GM11168 (cell line): ENCODE data around the gene PAOX.
"Not testable (repeated sequence)": the region's sequence is repeated elsewhere in the genome, so short reads cannot be mapped to it uniquely, and the experiment has no call there.

Experiments used
- in situ Hi-C: fragments of 300-500 bp; cut with MboI; formaldehyde crosslinking; loops from one replicate; pipeline ENCODE4 v1.12.0; 2022; ENCODE audit warnings: low sequenced_read_pairs; ENCODE audit not compliant: unreplicated experiment

PAOX gene

DNA sequence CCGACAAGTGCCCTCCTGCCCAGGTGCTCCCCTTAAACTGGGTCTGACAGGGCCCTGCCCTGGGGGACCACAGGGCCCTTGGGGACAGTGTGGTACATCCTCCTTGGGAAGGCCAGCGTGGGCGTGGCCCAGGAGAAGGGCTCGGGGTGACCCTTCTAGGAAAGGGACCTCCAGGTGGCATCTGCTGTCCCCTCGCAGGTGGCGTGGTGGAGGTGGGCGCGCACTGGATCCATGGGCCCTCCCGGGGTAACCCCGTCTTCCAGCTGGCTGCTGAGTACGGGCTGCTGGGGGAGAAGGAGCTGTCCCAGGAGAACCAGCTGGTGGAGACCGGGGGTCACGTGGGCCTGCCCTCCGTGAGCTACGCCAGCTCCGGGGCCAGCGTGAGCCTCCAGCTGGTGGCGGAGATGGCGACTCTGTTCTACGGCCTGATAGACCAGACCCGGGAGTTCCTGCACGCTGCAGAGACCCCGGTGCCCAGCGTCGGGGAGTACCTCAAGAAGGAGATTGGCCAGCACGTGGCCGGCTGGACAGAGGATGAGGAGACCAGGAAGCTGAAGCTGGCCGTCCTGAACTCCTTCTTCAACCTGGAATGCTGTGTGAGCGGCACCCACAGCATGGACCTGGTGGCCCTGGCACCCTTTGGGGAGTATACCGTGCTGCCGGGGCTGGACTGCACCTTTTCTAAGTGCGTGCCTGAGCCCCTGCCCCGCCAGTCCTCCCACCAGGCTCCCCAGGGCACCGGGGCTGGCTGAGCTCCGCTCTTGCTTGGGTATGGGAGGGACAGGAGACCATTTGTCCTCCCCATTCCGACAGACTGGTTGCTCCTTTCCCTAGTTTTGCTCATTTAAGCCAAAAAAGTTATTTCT lies 972 bp downstream of the PAOX start:
- in situ Hi-C loops: no loop called here

DNA sequence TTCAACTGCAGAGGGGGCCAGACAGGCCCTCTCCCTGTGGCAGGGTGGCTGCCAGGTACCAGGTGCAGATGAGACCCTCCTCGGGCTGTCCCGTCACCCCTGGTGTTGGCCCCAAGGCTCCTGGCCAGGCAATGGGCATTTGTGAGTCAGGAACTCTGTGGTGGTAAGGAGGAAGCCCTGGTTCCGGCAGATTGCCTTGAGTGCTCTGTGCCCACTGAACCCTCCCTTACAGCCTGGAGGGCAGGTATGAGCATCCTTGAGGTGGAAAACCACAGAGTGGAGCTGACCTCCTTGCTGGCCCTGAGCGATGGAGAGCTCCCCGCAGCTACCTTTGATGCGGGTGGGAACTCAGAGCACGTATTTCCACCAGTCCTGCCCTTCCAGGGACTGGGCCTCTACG lies 2.0 kb downstream of the PAOX start:
- in situ Hi-C loops: no loop called here

DNA sequence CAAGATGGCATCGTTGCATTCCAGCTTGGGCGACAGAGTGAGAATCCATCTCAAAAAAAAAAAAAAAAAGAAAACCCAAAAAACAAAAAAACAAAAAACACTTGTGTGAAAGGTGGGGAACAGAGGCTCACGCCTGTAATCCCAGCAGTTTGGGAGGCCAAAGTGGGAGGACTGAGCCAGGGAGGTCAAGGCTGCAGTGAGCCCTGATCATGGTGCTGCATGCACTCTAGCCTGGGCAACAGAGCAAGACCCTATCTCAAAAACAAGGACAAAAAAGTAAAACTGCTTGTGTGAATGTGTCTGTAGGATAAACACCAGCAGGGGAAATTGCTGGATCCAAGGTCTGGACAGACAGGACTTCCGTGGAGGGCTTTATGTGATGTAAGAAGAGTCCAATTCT lies 4.5 kb downstream of the PAOX start:
- in situ Hi-C loops: no loop called here

- in situ Hi-C loops: no loop called here
Observed at GRCh38 chr10:133384071-133384470, 5.0 kb downstream of the PAOX start.

DNA sequence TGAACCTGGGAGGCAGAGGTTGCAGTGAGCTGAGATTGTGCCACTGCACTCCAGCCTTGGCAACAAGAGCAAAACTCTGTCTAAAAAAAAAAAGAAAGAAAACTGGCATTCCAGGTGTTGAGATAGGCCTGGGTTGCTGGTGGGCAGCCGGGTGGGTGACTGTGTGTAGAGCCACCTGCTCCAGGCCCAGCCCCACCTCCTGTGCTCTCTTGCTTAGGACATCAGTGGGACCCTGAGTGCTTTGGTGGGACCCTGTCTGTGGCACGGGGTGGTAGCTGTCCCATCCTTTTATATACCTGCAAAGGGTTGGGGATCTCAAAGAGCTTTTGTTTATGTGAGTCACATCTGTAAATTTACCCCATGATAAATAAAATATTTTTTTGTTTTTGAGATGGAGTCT lies 6.2 kb downstream of the PAOX start:
- in situ Hi-C loops: no loop called here

GRCh38 chr10:133386951-133387350 lies 7.9 kb downstream of the PAOX start:
- in situ Hi-C loops: not testable (repeated sequence)

- in situ Hi-C loops: no loop called here
Observed at GRCh38 chr10:133388236-133388972, 9.3 kb downstream of the PAOX start.

DNA sequence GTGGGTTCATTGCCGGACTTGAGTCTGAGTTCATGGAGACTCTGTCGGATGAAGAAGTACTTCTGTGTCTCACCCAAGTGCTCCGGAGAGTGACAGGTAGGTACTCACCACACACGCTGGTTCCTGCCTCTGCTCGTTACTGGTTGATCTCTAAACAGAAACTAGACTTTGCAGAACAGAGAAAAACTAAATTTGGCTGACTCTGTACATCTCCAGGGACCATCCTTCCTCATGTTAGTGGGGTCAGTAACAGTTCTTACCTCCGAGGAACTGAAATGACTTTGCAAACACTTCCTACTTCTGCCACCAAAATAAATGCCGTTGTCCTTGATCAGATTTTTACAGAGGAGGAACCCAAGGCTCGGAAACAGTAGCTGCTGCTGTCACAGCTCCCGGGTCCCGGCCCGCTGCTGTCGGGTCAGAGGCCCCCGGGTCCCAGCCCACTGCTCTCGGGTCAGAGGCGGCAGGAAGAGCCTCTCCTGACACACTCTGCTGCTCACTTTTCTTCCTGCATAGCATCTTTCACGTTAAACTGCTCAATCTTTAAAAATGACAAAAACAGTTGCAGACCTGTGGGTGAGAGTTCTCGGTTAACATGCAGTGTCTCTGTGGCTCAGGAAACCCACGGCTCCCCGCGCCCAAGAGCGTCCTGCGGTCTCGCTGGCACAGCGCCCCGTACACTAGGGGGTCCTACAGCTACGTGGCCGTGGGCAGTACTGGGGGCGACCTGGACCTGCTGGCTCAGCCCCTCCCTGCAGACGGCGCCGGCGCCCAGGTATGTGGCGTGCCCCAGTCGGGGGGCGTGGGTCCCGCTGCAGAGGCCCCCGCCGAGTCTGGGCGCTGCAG lies 10.1 kb downstream of the PAOX start:
- in situ Hi-C loops: no loop called here

DNA sequence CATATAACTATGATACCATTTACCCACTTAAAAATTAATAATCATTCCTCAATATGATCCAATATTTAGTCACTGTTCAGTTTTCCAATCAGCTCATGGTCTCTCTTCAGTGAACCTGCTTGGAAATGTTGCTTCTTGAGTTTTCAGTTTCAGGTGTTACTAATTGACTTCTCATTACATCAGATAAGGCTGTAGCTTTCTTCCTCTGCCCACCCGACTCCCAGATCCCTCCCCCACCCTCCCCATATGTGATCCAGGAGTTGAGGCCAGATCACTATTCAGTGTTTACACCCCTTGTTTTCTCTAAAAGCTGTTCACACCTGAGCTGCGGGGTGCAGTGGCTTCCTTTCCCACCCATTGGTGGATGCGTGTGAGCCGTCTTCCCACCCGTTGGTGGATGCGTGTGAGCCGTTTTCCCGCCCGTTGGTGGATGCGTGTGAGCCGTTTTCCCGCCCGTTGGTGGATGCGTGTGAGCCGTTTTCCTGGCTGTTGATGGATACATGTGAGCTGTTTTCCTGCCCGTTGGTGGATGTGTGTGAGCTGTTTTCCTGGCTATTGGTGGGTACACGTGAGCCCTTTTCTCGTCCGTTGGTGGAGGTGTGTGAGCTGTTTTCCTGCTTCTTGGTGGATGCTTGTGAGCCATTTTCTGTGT lies 11.7 kb downstream of the PAOX start:
- in situ Hi-C loops: no loop called here

- in situ Hi-C loops: no loop called here
Observed at GRCh38 chr10:133391249-133391635, 12.2 kb downstream of the PAOX start.

DNA sequence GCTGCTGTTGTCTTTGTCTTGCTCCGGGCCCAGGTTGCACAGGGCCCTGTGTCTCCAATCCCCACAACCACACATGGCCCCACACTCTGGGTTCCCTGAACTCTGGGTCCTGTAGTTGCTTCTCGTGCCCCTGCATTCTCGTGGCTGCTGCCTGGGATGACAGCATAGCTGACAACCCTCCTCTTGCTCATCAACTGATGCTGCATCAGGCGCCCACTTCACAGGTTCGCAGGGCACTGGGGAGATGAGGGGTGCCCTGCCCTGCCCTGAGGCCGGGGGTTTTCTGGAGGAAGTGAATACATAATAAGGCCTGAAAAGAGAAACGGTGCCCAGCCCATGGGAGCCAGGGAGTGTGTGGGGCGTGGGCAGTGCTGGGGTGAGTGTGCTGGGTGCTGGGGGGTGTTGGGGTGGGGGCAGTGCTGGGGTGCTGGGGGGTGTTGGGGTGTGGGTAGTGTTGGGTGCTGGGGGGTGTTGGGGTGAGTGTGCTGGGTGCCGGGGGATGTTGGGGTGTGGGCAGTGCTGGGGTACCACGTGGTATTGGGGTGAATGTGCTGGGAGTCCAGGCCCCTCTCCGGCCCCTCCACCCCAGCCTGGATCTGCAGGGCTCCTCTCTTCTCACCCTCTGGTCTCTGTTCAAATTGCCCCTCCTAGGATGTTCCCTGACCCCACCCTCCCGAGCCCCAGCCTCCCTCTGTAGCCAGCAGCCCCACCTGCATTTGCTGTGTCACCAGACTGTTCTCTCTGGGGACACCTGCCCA lies 12.9 kb downstream of the PAOX start:
- in situ Hi-C loops: no loop called here

GRCh38 chr10:133393401-133394063 lies 14.5 kb downstream of the PAOX start:
- in situ Hi-C loops: no loop called here

DNA sequence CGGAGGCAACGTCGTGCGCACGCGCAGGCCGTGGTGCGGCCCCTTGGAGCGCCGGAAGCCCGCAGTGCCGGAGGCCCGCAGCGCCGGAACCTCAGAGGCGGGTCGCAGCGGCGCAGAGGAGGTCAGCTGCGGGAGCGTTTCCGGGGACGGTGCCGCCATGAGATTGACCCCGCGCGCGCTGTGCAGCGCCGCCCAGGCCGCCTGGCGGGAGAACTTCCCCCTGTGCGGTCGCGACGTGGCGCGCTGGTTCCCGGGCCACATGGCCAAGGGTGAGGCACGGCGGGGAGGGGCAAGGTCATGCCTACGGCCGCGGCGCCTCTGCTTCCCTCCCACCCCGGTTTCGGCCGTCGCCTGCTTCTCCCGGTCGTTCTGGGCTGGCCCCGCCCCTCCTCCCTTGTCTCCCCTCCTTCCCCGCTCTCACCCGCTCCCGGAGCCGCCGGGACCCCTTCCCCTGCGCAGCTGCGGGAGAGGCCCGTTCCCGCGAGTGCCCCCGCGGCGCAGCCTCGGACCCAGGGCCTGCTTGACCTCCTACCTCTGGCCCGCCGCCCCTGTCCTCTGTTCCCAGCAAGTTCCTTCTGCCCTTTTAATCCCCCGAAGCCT lies 15.1 kb downstream of the PAOX start, which contains the start of gene MTG1:
TSS of gene MTG1 (plus strand) at position 94 of the 600 bp plus-strand sequence. CDS start at position 158, 64 bp downstream.
- in situ Hi-C loops: no loop called here

GRCh38 chr10:133394801-133395221 lies 15.7 kb downstream of the PAOX start:
- in situ Hi-C loops: no loop called here

DNA sequence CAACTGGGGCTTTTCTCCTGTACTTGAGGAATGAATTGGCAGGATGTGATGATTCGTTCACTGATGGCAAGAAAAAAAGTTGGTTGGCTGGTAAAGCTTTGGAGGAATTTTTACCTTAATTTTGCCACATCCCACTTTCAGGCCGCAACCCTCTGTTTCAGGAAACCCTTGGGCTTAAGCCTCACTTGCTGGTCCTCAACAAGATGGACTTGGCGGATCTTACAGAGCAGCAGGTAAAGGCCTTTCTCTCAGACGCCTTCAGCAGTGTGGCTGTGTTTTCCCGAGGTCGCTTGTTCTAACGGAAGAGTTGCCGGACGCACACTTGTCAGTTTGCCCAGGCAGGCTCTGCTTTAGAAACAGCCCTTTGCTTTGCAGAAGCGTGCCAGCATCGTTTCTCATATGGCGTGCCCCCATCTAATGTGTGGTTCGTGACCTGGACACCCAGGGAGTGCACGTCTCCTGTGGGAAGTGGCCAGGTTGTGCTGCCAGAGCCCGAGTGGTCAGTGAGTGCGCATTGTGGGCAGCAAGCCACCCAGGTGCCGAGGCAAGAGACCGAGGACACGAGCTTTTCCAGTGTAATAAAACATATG lies 17.1 kb downstream of the PAOX start:
- in situ Hi-C loops: no loop called here

- in situ Hi-C loops: no loop called here
Observed at GRCh38 chr10:133397938-133398337, 18.9 kb downstream of the PAOX start.

DNA sequence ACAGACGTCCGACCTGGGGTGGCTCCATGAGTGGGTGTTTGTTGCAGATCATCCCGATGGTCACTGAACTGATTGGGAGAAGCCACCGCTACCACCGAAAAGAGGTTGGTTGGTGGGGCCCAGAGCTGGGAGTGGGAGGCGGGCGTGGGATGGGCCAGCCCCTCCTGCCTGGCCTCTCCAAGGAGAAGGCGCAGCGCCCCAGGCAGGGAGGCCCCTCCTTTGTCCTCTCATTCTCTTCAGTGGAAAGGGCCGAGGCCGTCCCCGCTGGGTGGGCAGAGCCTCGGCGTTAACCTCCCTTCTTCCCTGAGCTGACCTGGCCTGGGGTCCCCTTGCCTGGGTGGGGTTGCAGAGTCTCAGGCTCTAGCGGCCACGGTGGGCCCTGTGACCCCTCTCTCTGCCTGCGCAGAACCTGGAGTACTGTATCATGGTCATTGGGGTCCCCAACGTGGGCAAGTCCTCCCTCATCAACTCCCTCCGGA lies 20.1 kb downstream of the PAOX start:
- in situ Hi-C loops: no loop called here
